Activated CD4-positive, alpha-beta T cell treated with anti-CD3 and anti-CD28 coated beads, Interleukin-2, amount 10 ng/mL, durations not matched to agents 24 days and 14 days (primary cell): ENCODE measurements around the gene SYT2. TPM values are rescaled to one million over a fixed set of nuclear protein-coding genes. Genes with fewer than 3 reads are reported as not detected.
A peak's percentile ranks its signal among the peaks of the same experiment; 100 is the strongest.
"Not testable (repeated sequence)": the region's sequence is repeated elsewhere in the genome, so short reads cannot be mapped to it uniquely, and the experiment has no call there.

Experiments
- DNase-seq: peaks from one replicate; pipeline ENCODE4 v3.0.0; 2022
- H3K27ac Mint-ChIP-seq: one replicate; pipeline ENCODE4 v1.8.0; 2022; ENCODE audit warnings: mild to moderate bottlenecking, mixed read lengths
- H3K27me3 Mint-ChIP-seq: one replicate; pipeline ENCODE4 v1.8.0; 2022; ENCODE audit warnings: mixed read lengths
- H3K36me3 Mint-ChIP-seq: one replicate; pipeline ENCODE4 v1.8.0; 2022; ENCODE audit warnings: low read depth, mild to moderate bottlenecking, mixed read lengths
- H3K4me1 Mint-ChIP-seq: one replicate; pipeline ENCODE4 v1.8.0; 2021; ENCODE audit warnings: mixed read lengths
- H3K4me3 Mint-ChIP-seq: one replicate; pipeline ENCODE4 v1.8.0; 2022; ENCODE audit warnings: mild to moderate bottlenecking, moderate library complexity, mixed read lengths
- H3K9me3 Mint-ChIP-seq: one replicate; pipeline ENCODE4 v1.8.0; 2021; ENCODE audit warnings: mixed read lengths
- intact Hi-C: fragments of 100-400 bp; cut with micrococcal nuclease; formaldehyde crosslinking; loops from one replicate; pipeline ENCODE4 v1.15.1; 2023
- total RNA-seq: library from RNA; stranded (reverse); gene quantifications from 2 replicates; pipeline ENCODE4 v1.2.3, GENCODE V29; 2022

SYT2 gene
- total RNA-seq, 1 donor from 2014 or later: not detected

DNA sequence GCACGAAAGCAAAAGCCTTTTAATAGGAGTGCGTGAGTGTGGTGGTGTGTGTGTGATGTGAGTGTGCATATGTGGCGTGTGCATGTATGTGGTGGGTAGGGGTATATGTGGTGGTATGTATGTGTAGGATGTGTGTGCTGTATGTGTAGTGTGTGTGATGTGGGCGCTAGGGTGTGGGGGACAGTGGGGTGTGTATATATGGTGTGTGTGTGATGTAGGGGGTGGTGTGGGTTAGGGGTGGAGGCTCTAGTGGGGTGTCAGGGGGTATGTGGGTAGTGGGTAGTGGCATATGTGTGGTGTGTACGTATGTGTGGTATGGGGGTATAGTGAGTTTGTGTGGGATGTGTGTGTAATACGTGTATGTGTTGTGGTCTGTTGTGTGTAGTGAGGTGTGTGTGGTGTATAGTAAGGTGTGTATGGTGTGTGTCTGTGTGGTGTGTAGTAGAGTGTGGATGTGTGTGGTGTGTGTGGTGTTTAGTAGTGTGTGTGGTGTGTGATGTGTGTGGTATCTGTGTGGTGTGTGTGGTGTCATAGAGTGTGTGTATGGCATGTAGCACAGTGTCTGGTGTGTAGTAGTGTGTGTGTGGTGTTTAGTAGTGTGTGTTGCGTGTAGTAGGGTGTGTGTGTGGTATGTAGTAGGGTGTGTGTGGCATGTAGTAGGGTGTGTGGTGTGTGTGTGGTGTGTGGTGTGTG lies 86.0 kb downstream of the SYT2 start:
- no peak for DNase-seq
- H3K4me1 Mint-ChIP-seq: peaks cover 11% of the 10 kb centered on the region
- H3K36me3 Mint-ChIP-seq: no peaks in the 10 kb centered on the region
- intact Hi-C loops: no loop called here
- no peak overlapping the region for H3K27ac Mint-ChIP-seq
- no peaks in the 10 kb centered on the region for H3K9me3 Mint-ChIP-seq
- H3K27me3 Mint-ChIP-seq: peaks cover 25% of the 10 kb centered on the region
- H3K4me3 Mint-ChIP-seq: no peak overlapping the region

DNA sequence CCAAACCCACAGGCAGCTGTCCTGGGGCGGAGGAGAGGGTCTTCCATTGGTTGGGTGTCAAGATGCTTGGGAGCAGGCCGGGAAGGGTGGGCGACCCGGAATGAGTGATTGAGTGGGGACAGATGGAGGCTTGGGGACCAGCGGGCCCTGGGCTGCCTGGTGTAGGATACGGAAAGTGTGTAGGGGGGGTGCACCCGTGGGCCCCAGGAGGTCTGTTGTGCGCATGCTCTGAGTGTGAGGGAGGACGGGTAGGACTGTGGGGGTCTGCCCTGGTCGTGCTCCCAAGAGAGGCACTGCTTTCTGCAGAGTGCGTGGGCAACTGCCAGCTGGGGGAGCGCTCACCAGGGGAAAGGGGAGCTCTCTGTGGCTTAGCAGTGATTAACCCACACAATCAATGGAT lies 86.8 kb downstream of the SYT2 start:
- H3K36me3 Mint-ChIP-seq, H3K27ac Mint-ChIP-seq, H3K4me1 Mint-ChIP-seq, H3K9me3 Mint-ChIP-seq, H3K4me3 Mint-ChIP-seq, intact Hi-C loops, DNase-seq: not testable (repeated sequence)
- H3K27me3 Mint-ChIP-seq: peaks cover 24% of the 10 kb centered on the region

DNA sequence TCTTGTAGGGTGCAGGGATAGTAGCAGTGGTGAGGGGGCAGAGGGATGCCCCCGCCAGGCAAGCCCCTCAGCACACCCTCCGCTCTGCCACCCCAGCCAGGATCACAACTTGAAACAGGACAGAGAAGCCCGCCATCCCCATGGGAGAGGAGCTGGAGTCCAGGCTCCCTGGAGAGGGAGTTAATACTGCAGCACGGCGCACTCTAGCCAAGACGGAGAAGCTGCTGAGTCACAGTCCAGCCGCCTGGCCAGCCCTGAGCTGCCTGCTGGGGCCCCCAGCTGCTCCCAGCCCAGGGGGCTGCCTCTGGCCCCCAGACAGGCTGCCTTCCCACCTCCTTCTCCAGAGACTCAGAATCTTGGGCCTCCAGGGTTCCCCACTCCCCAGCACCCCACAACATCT lies 87.2 kb downstream of the SYT2 start:
- H3K4me1 Mint-ChIP-seq: peaks cover 5% of the 10 kb centered on the region
- peaks cover 24% of the 10 kb centered on the region for H3K27me3 Mint-ChIP-seq
- intact Hi-C loops: no loop called here

DNA sequence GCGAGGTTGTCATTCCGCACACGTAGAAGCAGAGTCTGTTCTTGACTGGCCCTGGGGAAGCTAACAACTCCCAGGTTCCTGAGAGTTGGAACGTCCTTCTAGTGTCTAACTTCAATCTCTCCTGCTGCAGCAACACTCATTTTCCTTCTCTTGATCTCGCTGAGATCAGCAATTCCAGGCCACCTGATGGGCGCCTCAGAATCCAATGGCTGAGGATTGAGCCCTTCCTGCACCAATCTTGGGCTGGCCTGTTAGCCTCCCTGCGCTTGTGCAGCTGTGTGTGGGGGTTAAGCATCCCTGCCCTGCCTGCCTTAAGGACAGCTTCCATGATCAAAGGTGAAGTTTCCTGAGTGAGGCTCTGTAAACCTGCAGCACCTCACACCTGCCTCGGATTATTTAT lies 87.9 kb downstream of the SYT2 start:
- H3K36me3 Mint-ChIP-seq: no peaks in the 10 kb centered on the region
- intact Hi-C loops: no loop called here
- no peaks in the 10 kb centered on the region for H3K9me3 Mint-ChIP-seq
- no peak for DNase-seq
- H3K4me1 Mint-ChIP-seq: peaks cover 2% of the 10 kb centered on the region
- H3K27me3 Mint-ChIP-seq: peaks cover 20% of the 10 kb centered on the region
- H3K4me3 Mint-ChIP-seq: no peak overlapping the region
- H3K27ac Mint-ChIP-seq: no peak overlapping the region

More for the DNA sequence above, 87.2 kb downstream of the SYT2 start:
- DNase-seq: no peak
- Mint-ChIP-seq H3K27ac (no peak overlapping the region), H3K36me3 (no peaks in the 10 kb centered on the region), H3K4me3 (no peak overlapping the region), H3K9me3 (no peaks in the 10 kb centered on the region)

DNA sequence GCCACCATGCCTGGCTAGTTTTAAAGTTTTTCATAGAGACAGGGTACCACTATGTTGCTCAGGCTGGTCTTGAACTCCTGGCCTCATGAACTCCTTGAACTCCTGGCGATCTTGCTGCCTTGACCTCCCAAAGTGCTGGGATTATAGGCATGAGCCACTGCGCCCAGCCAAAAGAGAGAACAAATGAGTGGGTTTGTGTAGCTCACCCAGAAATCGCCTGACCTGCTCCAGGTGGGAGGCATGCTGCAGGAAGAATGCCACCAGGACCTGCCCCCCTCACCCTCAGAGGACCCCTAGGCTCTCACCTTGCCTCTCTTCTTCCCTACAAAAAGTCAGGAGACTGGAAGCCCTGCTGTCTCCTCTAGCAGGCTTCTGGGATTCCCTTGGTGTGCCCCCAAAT lies 88.8 kb downstream of the SYT2 start:
- no peak overlapping the region for H3K27ac Mint-ChIP-seq
- no peaks in the 10 kb centered on the region for H3K36me3 Mint-ChIP-seq
- DNase-seq: no peak
- intact Hi-C loops: no loop called here
- H3K9me3 Mint-ChIP-seq: no peaks in the 10 kb centered on the region
- peaks cover 23% of the 10 kb centered on the region for H3K27me3 Mint-ChIP-seq
- peaks cover 5% of the 10 kb centered on the region for H3K4me1 Mint-ChIP-seq
- no peak overlapping the region for H3K4me3 Mint-ChIP-seq

DNA sequence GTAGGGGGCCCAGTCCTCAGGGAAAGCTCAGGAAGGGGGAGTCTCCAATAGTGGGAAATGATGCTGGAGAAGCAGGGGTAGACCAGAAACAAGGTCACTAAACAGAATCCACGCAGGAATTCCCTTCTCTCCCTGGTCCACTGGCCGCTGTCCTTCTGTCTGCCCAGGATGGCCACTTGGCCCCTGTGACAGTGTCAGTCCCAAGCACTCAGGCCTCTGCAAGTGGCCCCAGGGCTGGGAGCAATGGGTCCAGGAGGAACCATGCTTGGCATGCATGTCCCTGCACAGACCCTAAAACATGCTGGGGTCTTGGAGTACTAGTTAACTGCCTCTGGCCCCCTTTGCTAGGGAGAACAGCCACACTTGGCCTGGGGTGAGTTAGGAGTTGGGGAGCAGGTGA lies 90.2 kb downstream of the SYT2 start:
- Mint-ChIP-seq H3K27me3 (peaks cover 26% of the 10 kb centered on the region), H3K4me1 (peaks cover 18% of the 10 kb centered on the region)
- H3K36me3 Mint-ChIP-seq, DNase-seq, H3K27ac Mint-ChIP-seq, H3K9me3 Mint-ChIP-seq, intact Hi-C loops, H3K4me3 Mint-ChIP-seq: not testable (repeated sequence)

DNA sequence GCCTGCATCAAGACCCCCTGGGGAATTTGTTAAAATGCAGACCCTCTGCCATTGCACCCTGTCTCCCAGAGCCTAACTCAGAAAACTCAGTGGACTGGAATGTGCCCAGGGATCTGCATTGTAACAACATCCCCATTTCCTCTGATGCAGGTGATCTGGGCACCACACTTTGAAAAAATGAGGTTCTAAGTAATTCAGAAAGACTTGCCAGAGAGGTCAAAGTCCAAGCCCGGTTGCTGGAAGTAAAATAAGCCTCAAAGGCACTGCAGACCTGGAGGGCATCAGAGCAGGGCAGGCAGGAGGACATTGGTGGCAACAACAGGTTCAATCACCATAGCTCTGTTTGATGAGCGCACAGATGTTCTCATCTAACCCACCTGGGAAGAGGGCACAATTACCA lies 90.7 kb downstream of the SYT2 start:
- H3K36me3 Mint-ChIP-seq: no peaks in the 10 kb centered on the region
- H3K4me3 Mint-ChIP-seq: no peak overlapping the region

DNA sequence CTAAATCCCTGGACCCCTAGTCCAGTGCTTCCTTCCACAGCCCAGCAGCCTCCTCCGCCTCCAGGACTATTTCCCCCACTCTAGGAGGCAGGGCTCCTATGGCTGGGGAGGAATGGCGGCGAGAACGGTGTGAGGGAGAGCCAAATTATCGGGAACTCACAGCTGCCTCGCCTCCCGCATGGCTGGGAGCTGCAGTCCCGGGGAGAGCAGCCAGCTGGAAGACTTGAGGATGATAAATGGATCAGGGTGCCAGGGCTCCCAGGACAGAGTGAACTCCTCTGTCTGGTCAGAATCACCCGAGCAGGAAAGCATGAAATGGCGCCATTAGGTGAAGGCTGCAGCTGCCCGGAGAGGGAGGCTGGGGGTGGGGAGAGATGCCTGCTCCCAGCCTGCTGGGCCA lies 91.2 kb downstream of the SYT2 start:
- not testable (repeated sequence) for H3K9me3 Mint-ChIP-seq, H3K27ac Mint-ChIP-seq, DNase-seq, H3K4me3 Mint-ChIP-seq, H3K36me3 Mint-ChIP-seq
- Mint-ChIP-seq H3K27me3 (peaks cover 26% of the 10 kb centered on the region), H3K4me1 (peaks cover 18% of the 10 kb centered on the region)
- intact Hi-C loops: loop anchor here (10.0 kb wide), 1 partner anchor 54 kb away; no protein-coding TSS in a partner anchor

More for the DNA sequence above, 90.7 kb downstream of the SYT2 start:
- Mint-ChIP-seq H3K27me3 (peaks cover 26% of the 10 kb centered on the region), H3K4me1 (peaks cover 18% of the 10 kb centered on the region), H3K9me3 (no peaks in the 10 kb centered on the region), H3K27ac (no peak overlapping the region)
- intact Hi-C loops: loop anchor here (10.0 kb wide), 1 partner anchor 55 kb away; no protein-coding TSS in a partner anchor
- no peak for DNase-seq

DNA sequence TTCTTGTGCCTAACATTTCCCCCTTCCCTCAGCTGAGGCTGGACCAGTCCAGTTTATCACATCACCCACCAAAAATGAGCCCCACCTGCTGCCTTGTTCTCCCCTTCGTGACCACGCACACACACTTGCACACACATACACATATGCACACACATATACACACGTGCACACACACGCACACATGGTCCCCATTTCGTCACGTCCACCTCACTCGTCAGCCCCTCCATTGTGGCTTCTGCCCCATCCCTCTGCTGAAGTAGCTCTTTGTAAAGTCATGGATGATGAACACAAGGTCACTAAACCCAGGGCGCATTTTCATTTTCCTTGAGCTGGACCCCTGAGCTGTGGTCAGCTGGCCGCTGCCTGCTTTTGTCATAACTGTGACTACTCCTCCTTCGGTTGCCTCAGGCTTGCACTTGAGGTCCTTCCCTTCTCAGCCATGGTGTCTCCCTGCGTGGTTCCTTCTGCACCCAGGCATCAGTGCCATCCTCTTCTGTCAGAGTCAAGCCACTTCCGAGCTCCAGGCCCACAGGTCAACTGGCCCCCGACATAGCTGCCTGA lies 93.8 kb downstream of the SYT2 start:
- no peaks in the 10 kb centered on the region for H3K36me3 Mint-ChIP-seq
- H3K4me3 Mint-ChIP-seq: no peak overlapping the region
- H3K4me1 Mint-ChIP-seq: peaks cover 18% of the 10 kb centered on the region
- peaks cover 20% of the 10 kb centered on the region for H3K27me3 Mint-ChIP-seq
- H3K27ac Mint-ChIP-seq: peak overlapping the region; percentile 5
- no peak for DNase-seq
- H3K9me3 Mint-ChIP-seq: no peaks in the 10 kb centered on the region
- intact Hi-C loops: loop anchor here (10.0 kb wide), 1 partner anchor 52 kb away; no protein-coding TSS in a partner anchor

DNA sequence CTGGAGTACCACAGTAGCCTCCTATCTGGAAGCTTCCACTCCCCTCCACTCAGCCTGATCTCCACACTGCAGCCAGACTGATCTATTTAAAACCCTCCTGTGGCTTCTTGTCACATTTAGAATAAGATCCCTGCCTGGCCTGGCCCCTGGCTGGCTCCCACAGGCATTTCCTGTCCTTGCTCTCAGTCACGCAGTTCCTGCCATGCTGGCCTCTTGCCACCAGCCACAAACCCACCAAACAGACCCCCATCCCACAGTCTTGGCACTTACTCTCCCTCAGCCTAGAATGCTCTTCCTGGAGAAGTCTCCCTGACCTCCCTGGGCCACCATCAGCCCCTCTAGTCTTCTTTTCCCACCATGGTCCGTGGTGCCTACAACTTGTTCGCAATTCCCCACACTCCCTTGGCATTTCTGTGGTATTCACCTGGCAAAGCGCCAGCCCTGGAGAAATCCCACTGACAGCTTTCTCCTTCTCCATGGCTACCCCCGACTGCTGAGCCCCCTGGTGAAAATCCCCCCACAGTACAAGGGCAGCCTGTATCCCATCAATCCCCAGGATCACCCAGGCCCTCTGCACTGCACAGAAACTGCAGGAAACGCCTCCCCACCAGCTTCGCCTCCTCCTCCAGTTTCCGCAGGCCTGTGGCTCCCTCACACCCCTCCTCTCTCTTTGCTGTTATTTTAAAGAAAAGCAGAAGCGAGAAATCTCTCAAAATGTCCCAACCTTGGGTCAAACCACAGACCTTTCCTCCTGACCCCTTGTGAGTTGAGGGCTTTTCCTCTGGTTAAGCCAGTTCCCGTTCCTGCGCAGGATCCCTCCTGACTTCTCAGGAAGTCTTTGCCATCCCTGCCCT lies 94.5 kb downstream of the SYT2 start:
- Mint-ChIP-seq H3K9me3 (no peaks in the 10 kb centered on the region), H3K36me3 (no peaks in the 10 kb centered on the region), H3K27me3 (peaks cover 17% of the 10 kb centered on the region), H3K4me3 (peak overlapping the region; percentile 5), H3K4me1 (peaks cover 18% of the 10 kb centered on the region), H3K27ac (peak overlapping the region; percentile 5)
- no peak for DNase-seq
- intact Hi-C loops: loop anchor here (10.0 kb wide), 1 partner anchor 51 kb away; no protein-coding TSS in a partner anchor

DNA sequence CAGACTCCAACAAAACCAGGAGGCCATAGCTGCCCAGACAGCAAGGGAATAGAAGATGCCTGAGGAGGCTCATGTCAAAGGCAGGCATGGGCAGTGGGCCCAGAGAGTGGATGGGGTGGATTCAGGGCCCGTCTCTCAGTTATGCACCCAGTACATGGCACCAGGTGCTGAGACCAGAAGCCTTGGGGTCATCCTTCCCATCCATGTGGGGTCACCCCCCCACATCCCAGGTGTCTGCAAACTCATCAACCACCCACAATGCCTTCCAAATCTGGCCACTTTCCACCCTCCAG lies 95.1 kb downstream of the SYT2 start:
- not testable (repeated sequence) for H3K9me3 Mint-ChIP-seq, H3K36me3 Mint-ChIP-seq, DNase-seq, H3K27ac Mint-ChIP-seq, H3K4me3 Mint-ChIP-seq
- intact Hi-C loops: loop anchor here (10.0 kb wide), 1 partner anchor 50 kb away; no protein-coding TSS in a partner anchor
- Mint-ChIP-seq H3K4me1 (peaks cover 18% of the 10 kb centered on the region), H3K27me3 (peaks cover 11% of the 10 kb centered on the region)

DNA sequence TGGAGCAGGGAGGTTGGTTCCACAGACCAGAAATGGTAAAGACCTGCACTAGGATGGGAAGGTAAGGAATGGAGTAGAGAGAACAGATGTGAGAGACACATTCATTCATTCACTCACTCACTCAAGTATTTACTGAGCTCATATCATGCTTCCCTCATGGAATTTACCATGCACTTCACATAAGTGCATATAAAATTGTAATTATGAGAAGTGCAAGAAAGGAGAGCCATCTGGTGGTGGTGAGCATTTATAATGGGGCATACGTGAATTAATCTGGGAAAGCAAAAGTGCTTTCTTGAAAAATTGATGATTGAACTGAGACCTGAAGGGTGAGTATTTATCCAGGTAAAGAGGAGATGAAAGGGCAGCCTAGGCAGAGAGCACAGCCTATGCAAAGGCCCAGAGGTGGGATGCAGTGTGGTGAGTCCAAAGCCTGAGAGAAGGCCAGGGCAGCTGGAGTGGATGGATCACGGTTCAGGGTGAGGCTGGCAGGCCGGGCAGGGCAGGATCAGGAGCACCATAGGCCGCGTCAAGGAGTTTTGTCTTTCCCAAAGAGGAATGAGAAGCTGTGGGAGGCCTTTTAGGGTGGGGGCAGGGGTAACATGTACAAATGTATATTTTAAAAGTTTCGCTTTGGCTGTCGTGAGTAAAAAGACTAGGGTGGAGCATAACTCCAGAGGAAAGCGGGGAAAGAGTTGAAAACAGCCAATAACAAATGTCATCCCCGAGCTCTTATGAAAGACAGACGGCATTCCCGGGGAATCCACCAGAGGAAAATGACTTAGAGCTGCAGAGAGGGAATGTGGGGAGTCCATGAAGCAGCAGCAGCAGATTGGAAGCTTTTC lies 95.7 kb downstream of the SYT2 start:
- not testable (repeated sequence) for H3K36me3 Mint-ChIP-seq, H3K27me3 Mint-ChIP-seq, H3K9me3 Mint-ChIP-seq, H3K4me3 Mint-ChIP-seq, H3K27ac Mint-ChIP-seq, DNase-seq
- peaks cover 18% of the 10 kb centered on the region for H3K4me1 Mint-ChIP-seq
- intact Hi-C loops: loop anchor here (10.0 kb wide), 1 partner anchor 50 kb away; no protein-coding TSS in a partner anchor

DNA sequence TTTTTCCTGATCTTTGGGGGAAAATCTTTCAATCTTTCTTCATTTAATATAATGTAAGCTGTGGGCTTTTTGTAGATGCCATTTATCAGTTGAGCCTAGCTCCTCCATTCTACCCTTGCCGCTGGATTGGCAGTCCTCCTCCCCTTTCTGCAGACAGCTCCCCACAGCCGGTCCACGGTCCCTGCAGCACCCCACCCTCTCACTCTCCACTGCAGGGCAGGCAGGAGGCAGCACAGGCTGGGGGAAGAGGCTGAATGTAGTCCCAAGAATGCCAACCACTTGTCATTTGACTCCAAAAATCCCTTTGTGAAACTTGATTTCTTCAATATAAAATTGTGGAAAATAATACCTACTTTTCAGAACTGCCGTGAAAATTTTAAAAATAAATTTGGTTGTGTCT lies 96.7 kb downstream of the SYT2 start:
- intact Hi-C loops: loop anchor here (10.0 kb wide), 1 partner anchor 49 kb away; no protein-coding TSS in a partner anchor
- Mint-ChIP-seq H3K27me3 (peaks cover 6% of the 10 kb centered on the region), H3K4me3 (no peak overlapping the region), H3K27ac (no peak overlapping the region), H3K4me1 (peaks cover 17% of the 10 kb centered on the region), H3K36me3 (no peaks in the 10 kb centered on the region), H3K9me3 (no peaks in the 10 kb centered on the region)
- no peak for DNase-seq
